ENCODE results near the gene TCF23.

The TCF23 gene

DNA sequence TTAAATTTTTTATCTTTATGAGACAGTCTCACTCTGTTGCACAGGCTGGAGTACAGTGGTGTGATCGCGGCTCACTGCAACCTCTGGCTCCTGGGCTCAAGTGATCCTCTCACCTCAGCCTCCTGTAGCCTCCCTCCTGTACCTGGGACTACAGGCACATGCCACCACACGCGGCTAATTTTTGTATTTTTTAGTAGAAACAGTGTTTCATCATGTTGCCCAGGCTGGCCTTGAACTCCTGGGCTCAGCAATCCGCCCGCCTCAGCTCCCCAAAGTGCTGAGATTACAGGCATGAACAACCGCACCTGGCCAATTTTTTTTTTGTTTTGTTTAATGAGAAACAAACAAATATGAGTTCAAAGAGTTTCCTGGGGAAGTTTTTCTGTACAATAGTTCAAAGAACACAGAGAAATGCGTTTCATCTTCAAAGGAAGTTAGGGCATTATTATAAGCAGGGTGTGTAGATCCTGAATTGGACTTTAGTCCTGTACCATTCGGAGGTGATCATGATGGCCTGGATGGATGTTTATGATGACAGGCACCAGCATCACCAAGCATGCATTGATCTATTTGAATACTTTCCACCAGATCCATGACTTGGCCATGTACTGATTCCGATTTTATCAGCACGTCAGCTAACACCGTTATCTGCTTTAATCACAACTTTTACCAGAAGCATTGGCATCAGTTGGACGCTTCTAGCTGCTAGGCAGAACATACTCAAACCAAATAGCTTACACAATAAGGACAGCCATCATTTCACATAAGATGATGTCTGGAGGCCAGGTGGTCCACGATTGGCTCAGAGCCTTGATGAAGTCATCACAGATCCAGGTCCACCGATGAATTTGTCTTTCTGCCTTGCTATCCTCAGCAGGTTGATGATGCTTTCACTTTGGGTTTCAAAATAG lies 28.9 kb downstream of the TCF23 start:
- TF ChIP-seq, protein P1, sequence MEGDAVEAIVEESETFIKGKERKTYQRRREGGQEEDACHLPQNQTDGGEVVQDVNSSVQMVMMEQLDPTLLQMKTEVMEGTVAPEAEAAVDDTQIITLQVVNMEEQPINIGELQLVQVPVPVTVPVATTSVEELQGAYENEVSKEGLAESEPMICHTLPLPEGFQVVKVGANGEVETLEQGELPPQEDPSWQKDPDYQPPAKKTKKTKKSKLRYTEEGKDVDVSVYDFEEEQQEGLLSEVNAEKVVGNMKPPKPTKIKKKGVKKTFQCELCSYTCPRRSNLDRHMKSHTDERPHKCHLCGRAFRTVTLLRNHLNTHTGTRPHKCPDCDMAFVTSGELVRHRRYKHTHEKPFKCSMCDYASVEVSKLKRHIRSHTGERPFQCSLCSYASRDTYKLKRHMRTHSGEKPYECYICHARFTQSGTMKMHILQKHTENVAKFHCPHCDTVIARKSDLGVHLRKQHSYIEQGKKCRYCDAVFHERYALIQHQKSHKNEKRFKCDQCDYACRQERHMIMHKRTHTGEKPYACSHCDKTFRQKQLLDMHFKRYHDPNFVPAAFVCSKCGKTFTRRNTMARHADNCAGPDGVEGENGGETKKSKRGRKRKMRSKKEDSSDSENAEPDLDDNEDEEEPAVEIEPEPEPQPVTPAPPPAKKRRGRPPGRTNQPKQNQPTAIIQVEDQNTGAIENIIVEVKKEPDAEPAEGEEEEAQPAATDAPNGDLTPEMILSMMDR (IDR thresholded peaks at IDR 0.05; ENCODE audit: insufficient read depth, low read length, poor library complexity, severe bottlenecking), result no peak
- DNase-seq (ENCODE audit: extremely low read depth, insufficient read length), result no peak
- H3K27me3 ChIP-seq (replicated peaks; ENCODE audit: control insufficient read depth, insufficient read depth, low read length), result no peaks in the 10 kb centered on the region
- H3K4me3 ChIP-seq (replicated peaks; ENCODE audit: low read depth, low read length), result no peak overlapping the region
- H3K36me3 ChIP-seq (ENCODE audit: control insufficient read depth, insufficient read depth, low read length), result no peaks in the 10 kb centered on the region

DNA sequence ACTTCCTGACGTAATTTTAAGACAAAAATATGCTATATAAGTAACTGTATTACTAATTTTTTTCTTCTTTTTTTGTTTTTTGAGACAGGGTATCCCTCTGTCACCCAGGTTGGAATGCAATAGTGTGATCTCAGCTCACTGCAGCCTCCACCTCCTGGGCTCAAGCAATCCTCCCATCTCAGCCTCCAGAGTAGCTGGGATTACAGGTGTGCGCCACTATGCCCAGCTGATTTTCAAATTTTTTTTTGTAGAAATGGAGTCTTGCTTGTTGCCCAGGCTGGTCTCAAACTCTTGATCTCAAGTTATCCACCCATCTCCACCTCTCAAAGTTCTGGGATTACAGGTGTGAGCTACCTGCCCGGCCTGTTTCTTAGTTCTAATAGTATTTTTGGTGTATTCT lies 29.7 kb downstream of the TCF23 start:
- Histone ChIP-seq H3K4me3 (replicated peaks; ENCODE audit: low read depth, low read length) (no peak overlapping the region), H3K27me3 (replicated peaks; ENCODE audit: control insufficient read depth, insufficient read depth, low read length) (no peaks in the 10 kb centered on the region), H3K36me3 (ENCODE audit: control insufficient read depth, insufficient read depth, low read length) (no peaks in the 10 kb centered on the region)
- DNase-seq (ENCODE audit: extremely low read depth, insufficient read length), result no peak
- TF ChIP-seq, protein P1 (IDR thresholded peaks at IDR 0.05; ENCODE audit: insufficient read depth, low read length, poor library complexity, severe bottlenecking), result no peak

- Histone ChIP-seq H3K4me3 (replicated peaks; ENCODE audit: low read depth, low read length) (no peak overlapping the region), H3K36me3 (ENCODE audit: control insufficient read depth, insufficient read depth, low read length) (no peaks in the 10 kb centered on the region), H3K27me3 (replicated peaks; ENCODE audit: control insufficient read depth, insufficient read depth, low read length) (no peaks in the 10 kb centered on the region)
- DNase-seq (ENCODE audit: extremely low read depth, insufficient read length), result no peak
- TF ChIP-seq, protein P1 (IDR thresholded peaks at IDR 0.05; ENCODE audit: insufficient read depth, low read length, poor library complexity, severe bottlenecking), result no peak
Observed at GRCh38 chr2:27179344-27180000, 30.7 kb downstream of the TCF23 start.

GRCh38 chr2:27182346-27182745 lies 33.5 kb downstream of the TCF23 start:
- Histone ChIP-seq H3K4me3 (replicated peaks; ENCODE audit: low read depth, low read length) (no peak overlapping the region), H3K36me3 (ENCODE audit: control insufficient read depth, insufficient read depth, low read length) (no peaks in the 10 kb centered on the region), H3K27me3 (replicated peaks; ENCODE audit: control insufficient read depth, insufficient read depth, low read length) (no peaks in the 10 kb centered on the region)
- no peak for DNase-seq (ENCODE audit: extremely low read depth, insufficient read length)
- TF ChIP-seq, protein P1 (IDR thresholded peaks at IDR 0.05; ENCODE audit: insufficient read depth, low read length, poor library complexity, severe bottlenecking), result no peak

DNA sequence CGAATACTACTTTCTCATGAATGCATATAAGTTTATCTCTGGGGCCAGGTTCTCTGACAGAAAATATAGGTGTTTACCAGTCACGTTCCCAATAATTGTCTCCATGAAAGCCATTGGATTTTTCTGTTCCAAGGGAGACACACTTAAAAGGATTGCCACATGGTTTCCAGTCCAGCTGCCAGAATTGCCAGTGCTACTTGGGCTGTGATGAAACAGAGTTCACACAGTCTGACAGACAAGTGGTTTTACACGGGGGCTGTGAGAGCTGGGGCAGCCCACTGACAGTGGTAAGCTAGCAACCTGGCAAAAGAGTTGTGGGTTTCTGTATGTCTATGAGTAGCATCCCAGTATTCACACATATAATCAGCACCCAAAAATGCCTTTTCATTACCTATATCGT lies 35.3 kb downstream of the TCF23 start:
- H3K36me3 ChIP-seq (ENCODE audit: control insufficient read depth, insufficient read depth, low read length), result no peaks in the 10 kb centered on the region
- TF ChIP-seq, protein P1 (IDR thresholded peaks at IDR 0.05; ENCODE audit: insufficient read depth, low read length, poor library complexity, severe bottlenecking), result no peak
- DNase-seq (ENCODE audit: extremely low read depth, insufficient read length), result no peak
- H3K4me3 ChIP-seq (replicated peaks; ENCODE audit: low read depth, low read length), result no peak overlapping the region
- H3K27me3 ChIP-seq (replicated peaks; ENCODE audit: control insufficient read depth, insufficient read depth, low read length), result no peaks in the 10 kb centered on the region
